Body of pancreas (tissue), 4 donors: Measurements from ENCODE around the gene ZBTB16. TPM values are rescaled to one million over a fixed set of nuclear protein-coding genes. Genes with fewer than 3 reads are reported as not detected.

ENCODE experiments used
- ATAC-seq: fragments of 150-250 bp; one replicate; pipeline ENCODE4 v1.9.1; 2016
- DNase-seq, 4 donors: peaks; one replicate each; pipeline ENCODE4 v3.0.0-alpha.2; 2019
- H3K27ac ChIP-seq, 4 donors: fragments of 200-600 bp; sonication (generic); 1 replicate in 3 of 4; 2 replicates in 1 of 4; pipeline versions ENCODE4 v1.5.1 to v1.6.1; 2016 to 2019; ENCODE audit warnings: mild to moderate bottlenecking in 1 of 4, mixed read lengths in 1 of 4, moderate library complexity in 1 of 4
- H3K27me3 ChIP-seq, 2 donors: fragments of 200-600 bp; sonication (generic); one replicate each; pipeline ENCODE4 v1.6.0; 2016; ENCODE audit warnings: mild to moderate bottlenecking in 1 of 2
- H3K36me3 ChIP-seq, 2 donors: fragments of 200-600 bp; sonication (generic); replicated peaks in 1 of 2; 2 replicates each; pipeline ENCODE4 v1.5.1; 2016; ENCODE audit warnings: low read depth in 2 of 2; ENCODE audit not compliant: insufficient read depth in 1 of 2
- H3K4me1 ChIP-seq: fragments of 200-600 bp; sonication (generic); one replicate; pipeline ENCODE4 v1.6.0; 2016
- H3K4me3 ChIP-seq, 2 donors: fragments of 200-600 bp; sonication (generic); 1 replicate in 1 of 2; 2 replicates in 1 of 2; pipeline ENCODE4 v1.5.1; 2016 to 2019
- H3K9me3 ChIP-seq, 3 donors: fragments of 200-600 bp; sonication (generic); 1 replicate in 2 of 3; 2 replicates in 1 of 3; pipeline ENCODE4 v1.5.1; 2016
- POLR2A ChIP-seq, 3 donors: fragments of 450-650 bp; IDR thresholded peaks; one replicate each; pipeline ENCODE4 v1.6.1; 2016; ENCODE audit warnings: antibody characterized with exemption in 3 of 3, mild to moderate bottlenecking in 2 of 3
- WGBS, 2 donors: methylation state at CpG; one replicate each; pipeline ENCODE4 v1.1.5; 2017; 5-methylcytosine and 5-hydroxymethylcytosine counted together
- intact Hi-C: fragments of 100-400 bp; cut with DNase I; formaldehyde crosslinking; loops from one replicate; pipeline ENCODE4 v1.15.1; 2023
- total RNA-seq, 2 donors: library from RNA; depleted of rRNA; stranded (reverse); fragments of >200 nt; gene quantifications; one replicate each; pipeline ENCODE4 v1.1.0, GENCODE V29; 2016
- TF ChIP-seq, protein P1 (sequence below), 7 experiments: fragments of 450-650 bp in 4 of 7; fragments of 200-600 bp in 3 of 7; sonication (generic) in 3 of 7; IDR thresholded peaks; one replicate each; pipeline ENCODE4 v1.5.1; 2016 to 2019; ENCODE audit warnings: antibody characterized with exemption in 7 of 7

The ZBTB16 gene
- total RNA-seq, 2 donors from 2014 or later = 96.5 to 150 TPM

DNA sequence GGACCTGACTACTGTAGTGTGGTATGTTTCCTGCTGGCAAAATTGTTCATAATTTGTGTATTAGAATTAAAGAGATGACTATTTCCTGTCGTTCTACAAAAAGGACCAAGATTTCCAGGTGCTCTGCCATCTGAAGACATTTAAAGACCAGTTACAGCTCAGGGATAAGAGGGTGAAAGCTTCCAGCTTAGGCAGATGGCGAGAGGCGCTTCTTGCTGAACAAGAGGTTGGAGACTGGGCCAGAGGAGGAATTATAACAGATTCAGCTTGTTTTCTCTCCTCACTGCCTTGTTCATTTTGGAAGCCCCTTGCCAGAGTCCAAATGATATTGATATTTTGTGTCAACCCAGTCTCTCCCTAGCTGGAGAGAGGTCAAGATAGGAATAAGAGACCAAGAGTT lies 213.6 kb downstream of the ZBTB16 start:
- no peaks in the 10 kb centered on the region for H3K36me3 ChIP-seq
- no peaks in the 10 kb centered on the region for H3K4me1 ChIP-seq
- H3K27ac ChIP-seq = no peak overlapping the region
- no peak for DNase-seq
- H3K4me3 ChIP-seq = no peak overlapping the region
- 72 to 75% methylated on average over 3 of the region's 3 CpGs for WGBS, 2 donors
- ATAC-seq = no peak
- TF ChIP-seq, protein P1, sequence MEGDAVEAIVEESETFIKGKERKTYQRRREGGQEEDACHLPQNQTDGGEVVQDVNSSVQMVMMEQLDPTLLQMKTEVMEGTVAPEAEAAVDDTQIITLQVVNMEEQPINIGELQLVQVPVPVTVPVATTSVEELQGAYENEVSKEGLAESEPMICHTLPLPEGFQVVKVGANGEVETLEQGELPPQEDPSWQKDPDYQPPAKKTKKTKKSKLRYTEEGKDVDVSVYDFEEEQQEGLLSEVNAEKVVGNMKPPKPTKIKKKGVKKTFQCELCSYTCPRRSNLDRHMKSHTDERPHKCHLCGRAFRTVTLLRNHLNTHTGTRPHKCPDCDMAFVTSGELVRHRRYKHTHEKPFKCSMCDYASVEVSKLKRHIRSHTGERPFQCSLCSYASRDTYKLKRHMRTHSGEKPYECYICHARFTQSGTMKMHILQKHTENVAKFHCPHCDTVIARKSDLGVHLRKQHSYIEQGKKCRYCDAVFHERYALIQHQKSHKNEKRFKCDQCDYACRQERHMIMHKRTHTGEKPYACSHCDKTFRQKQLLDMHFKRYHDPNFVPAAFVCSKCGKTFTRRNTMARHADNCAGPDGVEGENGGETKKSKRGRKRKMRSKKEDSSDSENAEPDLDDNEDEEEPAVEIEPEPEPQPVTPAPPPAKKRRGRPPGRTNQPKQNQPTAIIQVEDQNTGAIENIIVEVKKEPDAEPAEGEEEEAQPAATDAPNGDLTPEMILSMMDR (IDR thresholded peaks at IDR 0.05) = no peak
- no peak for TF ChIP-seq POLR2A (IDR thresholded peaks at IDR 0.05)
- no peaks in the 10 kb centered on the region for H3K9me3 ChIP-seq
- H3K27me3 ChIP-seq = no peaks in the 10 kb centered on the region
- intact Hi-C loops = no loop called here

- H3K4me1 ChIP-seq = no peaks in the 10 kb centered on the region
- no peaks in the 10 kb centered on the region for H3K27me3 ChIP-seq
- ATAC-seq = no peak
- no peaks in the 10 kb centered on the region for H3K36me3 ChIP-seq
- H3K9me3 ChIP-seq = no peaks in the 10 kb centered on the region
- no peak overlapping the region for H3K27ac ChIP-seq
- no peak for DNase-seq
- intact Hi-C loops = no loop called here
- no peak overlapping the region for H3K4me3 ChIP-seq
- TF ChIP-seq, protein P1 (IDR thresholded peaks at IDR 0.05) = no peak
- no peak for TF ChIP-seq POLR2A (IDR thresholded peaks at IDR 0.05)
- WGBS, 2 donors = 55 to 58% methylated on average over 5 of the region's 5 CpGs
Observed at GRCh38 chr11:114273890-114274635, 214.6 kb downstream of the ZBTB16 start.

GRCh38 chr11:114274637-114275036 lies 215.1 kb downstream of the ZBTB16 start:
- Histone ChIP-seq H3K4me1 (no peaks in the 10 kb centered on the region), H3K9me3 (no peaks in the 10 kb centered on the region), H3K27me3 (no peaks in the 10 kb centered on the region), H3K4me3 (no peak overlapping the region), H3K27ac (no peak overlapping the region), H3K36me3 (no peaks in the 10 kb centered on the region)
- no peak for TF ChIP-seq POLR2A (IDR thresholded peaks at IDR 0.05)
- TF ChIP-seq, protein P1 (IDR thresholded peaks at IDR 0.05) = no peak
- DNase-seq (no peak), ATAC-seq (no peak)
- intact Hi-C loops = no loop called here
- whole genome bisulfite sequencing, 2 donors = 62 to 70% methylated on average over 3 of the region's 3 CpGs

DNA sequence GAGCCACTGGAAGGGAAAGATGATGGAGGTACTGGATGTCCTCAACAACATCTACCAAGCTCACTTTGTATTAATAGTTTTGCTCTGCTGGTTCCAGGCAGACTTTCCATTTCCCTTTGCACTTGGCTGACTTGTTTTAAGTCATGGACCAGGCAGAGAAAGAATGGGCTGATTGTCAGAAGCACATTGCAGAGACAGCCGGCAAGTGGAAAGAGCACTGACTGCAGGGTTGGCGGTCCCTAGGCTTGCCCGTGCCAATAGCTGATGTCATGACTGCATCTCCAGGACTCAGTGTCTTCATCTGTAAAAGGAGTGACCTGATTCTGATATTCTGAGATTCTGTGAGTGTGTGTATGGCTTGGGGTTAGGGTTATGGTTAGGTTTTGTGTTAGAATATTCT lies 215.8 kb downstream of the ZBTB16 start:
- no peaks in the 10 kb centered on the region for H3K36me3 ChIP-seq
- no peaks in the 10 kb centered on the region for H3K9me3 ChIP-seq
- no peaks in the 10 kb centered on the region for H3K27me3 ChIP-seq
- 54 to 56% methylated on average over 3 of the region's 3 CpGs for WGBS, 2 donors
- H3K4me3 ChIP-seq = no peak overlapping the region
- TF ChIP-seq, protein P1 (IDR thresholded peaks at IDR 0.05) = no peak
- no peak for TF ChIP-seq POLR2A (IDR thresholded peaks at IDR 0.05)
- no peak overlapping the region for H3K27ac ChIP-seq
- H3K4me1 ChIP-seq = no peaks in the 10 kb centered on the region
- intact Hi-C loops = no loop called here
- ATAC-seq (no peak), DNase-seq (no peak)

DNA sequence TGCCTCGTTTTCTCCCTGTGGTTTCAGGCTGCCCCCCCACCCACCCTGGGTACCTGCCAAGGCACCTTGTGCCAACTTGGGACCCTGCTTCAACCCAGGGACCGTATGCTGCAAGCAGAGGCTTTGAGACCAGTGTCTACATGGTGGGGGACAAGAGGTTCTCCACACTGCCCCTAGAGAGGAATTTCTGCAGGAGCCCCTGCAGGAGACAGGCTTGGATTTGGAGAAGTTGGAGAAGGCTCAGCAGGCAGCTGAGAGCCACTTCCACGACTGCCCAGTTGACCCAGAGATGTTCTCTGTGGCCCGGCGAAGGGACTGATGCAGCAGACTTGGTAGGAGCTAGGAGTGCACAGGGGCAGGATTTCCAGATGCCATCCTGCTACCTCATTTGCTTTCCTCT lies 216.6 kb downstream of the ZBTB16 start:
- no peaks in the 10 kb centered on the region for H3K9me3 ChIP-seq
- H3K36me3 ChIP-seq = no peaks in the 10 kb centered on the region
- 44 to 51% methylated on average over 5 of the region's 5 CpGs for WGBS, 2 donors
- DNase-seq (no peak), ATAC-seq (no peak)
- no peaks in the 10 kb centered on the region for H3K27me3 ChIP-seq
- no peak overlapping the region for H3K27ac ChIP-seq
- intact Hi-C loops = no loop called here
- TF ChIP-seq POLR2A (IDR thresholded peaks at IDR 0.05) = no peak
- TF ChIP-seq, protein P1 (IDR thresholded peaks at IDR 0.05) = no peak
- no peaks in the 10 kb centered on the region for H3K4me1 ChIP-seq
- no peak overlapping the region for H3K4me3 ChIP-seq
